WI38 (cell line): ENCODE data around the gene BCL2L1.

Experiments used
- H3K4me3 ChIP-seq: 2 replicates; pipeline ENCODE4 v1.5.1; 2011; ENCODE audit warnings: low read depth, mild to moderate bottlenecking, control low read depth, low read length
- CTCF ChIP-seq: IDR thresholded peaks from 2 replicates; pipeline ENCODE4 v1.5.1; 2012; ENCODE audit warnings: low read depth, mild to moderate bottlenecking, control low read depth, low read length

BCL2L1 gene

GRCh38 chr20:31722257-31723068 is at the start of gene BCL2L1:
TSS of gene BCL2L1 (minus strand) at chr20:31722868. CDS start at chr20:31722218, 650 bp downstream.
- peak within 1 kb of the TSS; percentile 77 for H3K4me3 ChIP-seq
- TF ChIP-seq CTCF: peak; percentile 89

GRCh38 chr20:31770243-31770642 is 47.6 kb upstream of the BCL2L1 start:
- no peak for TF ChIP-seq CTCF
- H3K4me3 ChIP-seq: no peak overlapping the region

GRCh38 chr20:31769681-31770080 is 47.0 kb upstream of the BCL2L1 start:
- no peak for TF ChIP-seq CTCF
- no peak overlapping the region for H3K4me3 ChIP-seq

- no peak overlapping the region for H3K4me3 ChIP-seq
- TF ChIP-seq CTCF: no peak
These were observed 45.1 kb upstream of the BCL2L1 start for GRCh38 chr20:31767805-31768204.

GRCh38 chr20:31764641-31765305 is 42.1 kb upstream of the BCL2L1 start:
- no peak for TF ChIP-seq CTCF
- H3K4me3 ChIP-seq: no peak overlapping the region

- no peak for TF ChIP-seq CTCF
These were observed 38.0 kb upstream of the BCL2L1 start for GRCh38 chr20:31760519-31761240.

More at GRCh38 chr20:31760519-31761240, 38.0 kb upstream of the BCL2L1 start:
- H3K4me3 ChIP-seq: no peak overlapping the region
